Esophagus squamous epithelium (tissue), 5 donors: ENCODE data around the gene PLEKHN1. TPM values are rescaled to one million over a fixed set of nuclear protein-coding genes. Genes with fewer than 3 reads are reported as not detected.

Experiments used
- DNase-seq: peaks from one replicate; lab custom pipeline; 2025; lab: John Stamatoyannopoulos, UW
- H3K27ac ChIP-seq, 4 donors: fragments of 200-600 bp; sonication (generic); one replicate each; pipeline ENCODE4 v1.5.1; 2016 to 2019; ENCODE audit warnings: mild to moderate bottlenecking in 1 of 4
- H3K27me3 ChIP-seq, 4 donors: fragments of 200-600 bp; sonication (generic); 1 replicate in 3 of 4; 2 replicates in 1 of 4; pipeline versions ENCODE4 v1.5.1 to v1.6.0; 2017 to 2021; ENCODE audit warnings: antibody characterized with exemption in 1 of 4
- H3K36me3 ChIP-seq, 3 donors: fragments of 200-600 bp; sonication (generic); one replicate each; pipeline ENCODE4 v1.5.1; 2016 to 2019
- H3K4me1 ChIP-seq, 3 donors: fragments of 200-600 bp; sonication (generic); one replicate each; pipeline ENCODE4 v1.5.1; 2017 to 2019
- H3K4me3 ChIP-seq, 4 donors: fragments of 200-600 bp; sonication (generic); 1 replicate in 3 of 4; 2 replicates in 1 of 4; pipeline ENCODE4 v1.5.1; 2016 to 2019; ENCODE audit warnings: mild to moderate bottlenecking in 2 of 4, moderate library complexity in 1 of 4
- H3K9me3 ChIP-seq, 3 donors: fragments of 200-600 bp; sonication (generic); one replicate each; pipeline ENCODE4 v1.5.1; 2016 to 2019
- POLR2A ChIP-seq, 4 donors: fragments of 450-650 bp; IDR thresholded peaks; one replicate each; pipeline ENCODE4 v1.6.1; 2017; ENCODE audit warnings: antibody characterized with exemption in 4 of 4, mild to moderate bottlenecking in 4 of 4, moderate library complexity in 3 of 4
- WGBS, 2 donors: methylation state at CpG; one replicate each; pipeline ENCODE4 v1.1.5; 2018; 5-methylcytosine and 5-hydroxymethylcytosine counted together
- intact Hi-C: fragments of 100-400 bp; cut with DNase I; formaldehyde crosslinking; loops from one replicate; pipeline ENCODE4 v1.15.0; 2022
- total RNA-seq, 4 donors: library from RNA; depleted of rRNA; stranded (reverse); fragments of >200 nt; gene quantifications; one replicate each; pipeline ENCODE4 v1.1.0, GENCODE V29; 2016
- TF ChIP-seq, protein P1 (sequence below), 6 experiments: fragments of 450-650 bp in 4 of 6; fragments of 200-600 bp in 2 of 6; sonication (generic) in 2 of 6; IDR thresholded peaks; one replicate each; pipeline ENCODE4 v1.5.1; 2016 to 2019; ENCODE audit warnings: antibody characterized with exemption in 6 of 6, mild to moderate bottlenecking in 4 of 6, moderate library complexity in 4 of 6
- donor health status: DM: yes; HTN: yes; CAD: no.

The PLEKHN1 gene
- total RNA-seq, 4 donors from 2014 or later = 16.8 to 39.6 (median 23.4) TPM

DNA sequence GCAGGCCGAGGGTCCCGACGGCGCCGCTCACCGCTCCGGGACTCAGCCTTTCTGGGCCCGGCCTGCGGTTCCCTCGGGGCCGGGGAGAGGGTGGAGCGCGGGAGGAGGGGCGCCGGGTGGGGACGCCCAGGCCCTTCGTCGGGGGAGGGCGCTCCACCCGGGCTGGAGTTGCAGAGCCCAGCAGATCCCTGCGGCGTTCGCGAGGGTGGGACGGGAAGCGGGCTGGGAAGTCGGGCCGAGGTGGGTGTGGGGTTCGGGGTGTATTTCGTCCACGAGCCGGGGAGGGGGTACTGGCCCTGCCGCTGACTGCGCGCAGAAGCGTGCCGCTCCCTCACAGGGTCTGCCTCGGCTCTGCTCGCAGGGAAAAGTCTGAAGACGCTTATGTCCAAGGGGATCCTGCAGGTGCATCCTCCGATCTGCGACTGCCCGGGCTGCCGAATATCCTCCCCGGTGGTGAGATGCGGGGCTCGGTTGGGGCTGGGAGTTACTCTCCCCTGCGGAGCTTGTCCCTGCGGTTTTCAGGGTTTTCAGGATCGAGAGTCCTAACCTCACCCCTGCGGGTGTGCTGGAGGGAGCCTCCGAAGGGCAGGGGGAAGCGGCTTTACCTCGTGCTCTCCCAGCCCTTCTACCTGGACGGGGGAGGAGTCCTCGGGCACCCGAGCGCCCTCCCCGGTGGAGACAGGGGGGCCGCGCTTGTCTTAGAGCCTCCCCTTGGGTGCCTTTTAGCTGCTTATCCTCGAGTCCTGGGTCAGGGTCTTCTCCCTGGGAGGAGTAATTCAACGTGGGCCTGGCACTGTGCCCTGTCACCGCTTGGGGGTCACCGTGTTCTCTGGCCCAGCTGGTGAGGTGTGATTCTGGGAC is 40.5 kb upstream of the PLEKHN1 start:
- TF ChIP-seq POLR2A (IDR thresholded peaks at IDR 0.05) = no peak
- TF ChIP-seq, protein P1, sequence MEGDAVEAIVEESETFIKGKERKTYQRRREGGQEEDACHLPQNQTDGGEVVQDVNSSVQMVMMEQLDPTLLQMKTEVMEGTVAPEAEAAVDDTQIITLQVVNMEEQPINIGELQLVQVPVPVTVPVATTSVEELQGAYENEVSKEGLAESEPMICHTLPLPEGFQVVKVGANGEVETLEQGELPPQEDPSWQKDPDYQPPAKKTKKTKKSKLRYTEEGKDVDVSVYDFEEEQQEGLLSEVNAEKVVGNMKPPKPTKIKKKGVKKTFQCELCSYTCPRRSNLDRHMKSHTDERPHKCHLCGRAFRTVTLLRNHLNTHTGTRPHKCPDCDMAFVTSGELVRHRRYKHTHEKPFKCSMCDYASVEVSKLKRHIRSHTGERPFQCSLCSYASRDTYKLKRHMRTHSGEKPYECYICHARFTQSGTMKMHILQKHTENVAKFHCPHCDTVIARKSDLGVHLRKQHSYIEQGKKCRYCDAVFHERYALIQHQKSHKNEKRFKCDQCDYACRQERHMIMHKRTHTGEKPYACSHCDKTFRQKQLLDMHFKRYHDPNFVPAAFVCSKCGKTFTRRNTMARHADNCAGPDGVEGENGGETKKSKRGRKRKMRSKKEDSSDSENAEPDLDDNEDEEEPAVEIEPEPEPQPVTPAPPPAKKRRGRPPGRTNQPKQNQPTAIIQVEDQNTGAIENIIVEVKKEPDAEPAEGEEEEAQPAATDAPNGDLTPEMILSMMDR (IDR thresholded peaks at IDR 0.05) = no peak
- Histone ChIP-seq H3K27ac (no peak overlapping the region), H3K4me1 (peaks cover 23 to 59% (median 37%) of the 10 kb centered on the region in 3 donors), H3K9me3 (no peaks in the 10 kb centered on the region), H3K36me3 (no peaks in the 10 kb centered on the region), H3K4me3 (peak overlapping the region in 3 of 4 donors; percentile 43 to 71 (median 56)), H3K27me3 (peaks cover 20 to 100% (median 26%) of the 10 kb centered on the region in 4 donors)
- DNase-seq = no peak
- intact Hi-C loops = no loop called here
- 10% methylated on average over 2 of the region's 65 CpGs; no CpG with 5 or more reads in 1 of the 2 donors for WGBS, 2 donors

DNA sequence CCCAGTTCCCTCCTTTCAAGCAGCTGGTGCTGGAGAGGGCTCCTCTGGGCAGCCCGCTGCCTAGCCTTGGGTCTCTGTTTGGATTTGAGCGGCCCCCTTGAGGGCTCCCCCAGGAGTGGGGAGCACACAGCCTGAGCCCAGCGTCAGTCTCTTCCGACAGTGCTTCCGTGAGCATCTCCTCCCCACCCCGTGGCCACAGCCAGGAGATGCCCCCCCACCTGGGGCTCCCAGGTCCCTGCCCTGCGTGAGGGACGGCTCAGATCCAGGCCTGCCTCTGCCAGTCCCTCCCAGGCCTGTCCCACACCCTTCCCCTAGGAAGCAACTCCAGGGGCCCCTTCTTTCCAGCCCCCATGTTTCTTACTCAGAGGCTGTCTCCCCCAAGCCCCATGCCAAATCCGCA is 39.0 kb upstream of the PLEKHN1 start:
- H3K4me3 ChIP-seq = no peak overlapping the region
- peaks cover 17 to 61% (median 27%) of the 10 kb centered on the region in 3 donors for H3K4me1 ChIP-seq
- TF ChIP-seq POLR2A (IDR thresholded peaks at IDR 0.05) = no peak
- TF ChIP-seq, protein P1 (IDR thresholded peaks at IDR 0.05) = no peak
- H3K36me3 ChIP-seq = no peaks in the 10 kb centered on the region
- 38 to 63% methylated on average over 4 of the region's 9 CpGs for WGBS, 2 donors
- H3K27me3 ChIP-seq = peaks cover 12 to 100% (median 24%) of the 10 kb centered on the region in 4 donors
- H3K27ac ChIP-seq = no peak overlapping the region
- no peak for DNase-seq
- no peaks in the 10 kb centered on the region for H3K9me3 ChIP-seq
- intact Hi-C loops = no loop called here

DNA sequence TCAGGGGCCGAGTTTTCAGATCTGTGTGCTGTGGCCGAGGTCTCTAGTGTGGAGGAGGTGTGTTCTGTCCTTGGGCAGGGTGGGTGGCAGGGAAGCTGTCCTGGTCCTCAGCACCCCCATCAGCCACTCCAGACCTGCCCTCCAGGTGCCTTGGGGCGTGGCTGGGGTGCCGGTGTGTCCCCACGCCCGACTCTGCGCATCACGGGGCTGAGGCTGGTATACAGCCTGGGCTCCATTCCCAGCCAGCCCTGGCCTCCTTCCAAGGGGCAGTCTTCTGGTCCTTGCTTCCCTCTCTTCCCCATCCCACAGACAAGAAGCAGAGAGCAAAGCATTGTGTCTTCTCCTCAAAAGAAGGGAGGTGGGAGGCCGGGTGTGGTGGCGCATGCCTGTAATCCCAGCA is 38.5 kb upstream of the PLEKHN1 start:
- Histone ChIP-seq H3K36me3 (no peaks in the 10 kb centered on the region), H3K9me3 (no peaks in the 10 kb centered on the region), H3K4me3 (no peak overlapping the region), H3K4me1 (peaks cover 17 to 63% (median 27%) of the 10 kb centered on the region in 3 donors), H3K27me3 (peaks cover 9 to 100% (median 22%) of the 10 kb centered on the region in 4 donors), H3K27ac (no peak overlapping the region)
- 36% methylated on average over 3 of the region's 10 CpGs; no CpG with 5 or more reads in 1 of the 2 donors for WGBS, 2 donors
- TF ChIP-seq POLR2A (IDR thresholded peaks at IDR 0.05) = no peak
- TF ChIP-seq, protein P1 (IDR thresholded peaks at IDR 0.05) = no peak
- intact Hi-C loops = no loop called here
- DNase-seq = no peak

DNA sequence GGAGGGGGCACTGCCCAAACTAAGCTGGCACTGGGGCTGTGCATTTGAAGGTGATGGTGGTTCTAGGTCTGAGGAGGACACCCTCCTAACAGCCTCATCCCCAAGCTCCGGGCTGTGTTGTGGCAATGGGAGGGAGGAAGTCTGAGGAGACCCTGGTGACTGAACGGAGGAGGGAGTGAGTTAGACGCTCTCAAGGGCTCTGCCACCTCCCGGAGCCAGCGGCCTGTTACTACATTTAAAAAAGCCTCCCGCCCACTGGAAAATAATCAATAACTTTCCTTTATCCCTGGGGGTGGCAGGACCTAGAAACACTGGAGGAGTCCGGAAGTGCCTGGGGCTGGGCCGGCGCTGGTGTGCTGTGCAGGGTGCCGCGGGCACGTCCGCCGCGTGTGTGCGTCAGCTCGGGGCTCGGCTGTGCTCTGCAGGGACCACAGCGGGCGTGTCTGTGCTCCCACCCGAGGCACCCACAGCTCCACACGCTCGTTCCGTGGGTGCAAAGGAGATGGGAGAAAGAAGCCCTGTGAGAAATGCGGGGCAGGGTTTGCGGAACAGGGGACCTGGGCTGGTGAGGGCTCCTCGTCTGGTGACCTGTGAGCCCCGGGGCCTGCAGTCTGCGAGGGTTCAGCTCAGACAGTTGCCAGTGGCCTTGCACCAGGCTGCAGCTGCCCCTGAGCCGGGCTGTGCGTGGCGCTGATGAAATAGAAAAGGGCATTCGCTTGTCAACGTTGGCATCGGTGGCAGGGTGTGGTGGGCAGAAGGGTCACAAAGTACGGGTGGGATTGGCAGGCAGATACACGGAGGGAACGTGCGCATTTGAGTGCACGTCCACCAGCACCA is 37.2 kb upstream of the PLEKHN1 start:
- intact Hi-C loops = no loop called here
- H3K27me3 ChIP-seq = peaks cover 4 to 98% (median 24%) of the 10 kb centered on the region in 4 donors
- no peak overlapping the region for H3K4me3 ChIP-seq
- no peak overlapping the region for H3K27ac ChIP-seq
- DNase-seq = no peak
- H3K36me3 ChIP-seq = no peaks in the 10 kb centered on the region
- TF ChIP-seq, protein P1 (IDR thresholded peaks at IDR 0.05) = no peak
- no peak for TF ChIP-seq POLR2A (IDR thresholded peaks at IDR 0.05)
- H3K4me1 ChIP-seq = peaks cover 11 to 60% (median 16%) of the 10 kb centered on the region in 3 donors
- H3K9me3 ChIP-seq = no peaks in the 10 kb centered on the region
- 40 to 56% methylated on average over 7 to 17 of the region's 40 CpGs for WGBS, 2 donors
